MM.1S (cell line): ENCODE measurements around the gene MROH7.

ENCODE experiments used
- EZH2 ChIP-seq: fragments of 300-600 bp; sonication (generic); optimal IDR thresholded peaks from 2 replicates; pipeline ENCODE3; 2017; ENCODE audit warnings: low read depth, mild to moderate bottlenecking, antibody characterized with exemption, low read length, mixed read lengths
- TF ChIP-seq, protein P1 (sequence below): fragments of 300-600 bp; sonication (generic); IDR thresholded peaks from 2 replicates; pipeline ENCODE4 v1.5.1; 2016; ENCODE audit warnings: antibody characterized with exemption, low read length, mixed read lengths

DNA sequence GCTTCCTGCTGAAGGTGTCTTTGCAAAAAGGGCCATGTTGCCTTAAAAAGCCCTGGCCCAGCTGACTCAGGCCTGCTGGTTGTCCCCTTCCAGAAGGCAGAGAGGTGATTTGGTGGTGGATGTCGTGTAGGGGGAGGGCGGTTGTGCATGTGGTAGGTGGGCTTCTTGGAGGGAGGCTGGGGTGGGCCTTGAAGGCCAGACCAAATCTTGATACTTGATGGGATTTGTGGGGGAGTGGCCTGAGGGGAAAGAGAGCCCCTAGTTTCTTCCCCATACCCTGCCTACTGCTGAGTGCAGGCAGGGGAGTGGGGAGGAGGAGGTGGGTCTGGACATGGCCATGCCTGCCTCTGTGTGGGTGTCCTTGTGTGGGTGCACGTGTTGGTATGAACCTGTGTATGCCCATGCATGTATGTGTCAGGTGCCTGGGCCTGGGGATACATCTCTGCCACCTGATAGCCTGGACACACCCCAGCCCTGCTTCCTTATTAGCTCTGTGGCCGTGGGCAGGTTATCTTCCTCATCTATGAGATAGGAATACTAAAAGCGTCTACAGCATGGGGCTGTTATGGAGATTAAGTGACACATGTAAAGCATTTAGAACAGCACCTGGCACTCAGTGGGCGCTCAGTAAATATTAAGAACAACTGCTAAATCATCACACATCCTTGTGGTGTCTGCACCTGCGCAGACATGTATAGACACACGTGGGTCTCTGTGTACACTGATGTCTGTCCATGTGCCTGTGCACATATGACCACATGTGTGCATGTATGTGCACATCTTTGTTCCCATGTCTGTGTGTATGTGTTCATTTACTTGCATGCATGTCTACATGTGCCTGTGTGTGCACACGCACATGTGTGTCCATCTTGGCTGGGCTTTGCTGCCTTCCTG is 35.2 kb upstream of the MROH7 start:
- TF ChIP-seq, protein P1, sequence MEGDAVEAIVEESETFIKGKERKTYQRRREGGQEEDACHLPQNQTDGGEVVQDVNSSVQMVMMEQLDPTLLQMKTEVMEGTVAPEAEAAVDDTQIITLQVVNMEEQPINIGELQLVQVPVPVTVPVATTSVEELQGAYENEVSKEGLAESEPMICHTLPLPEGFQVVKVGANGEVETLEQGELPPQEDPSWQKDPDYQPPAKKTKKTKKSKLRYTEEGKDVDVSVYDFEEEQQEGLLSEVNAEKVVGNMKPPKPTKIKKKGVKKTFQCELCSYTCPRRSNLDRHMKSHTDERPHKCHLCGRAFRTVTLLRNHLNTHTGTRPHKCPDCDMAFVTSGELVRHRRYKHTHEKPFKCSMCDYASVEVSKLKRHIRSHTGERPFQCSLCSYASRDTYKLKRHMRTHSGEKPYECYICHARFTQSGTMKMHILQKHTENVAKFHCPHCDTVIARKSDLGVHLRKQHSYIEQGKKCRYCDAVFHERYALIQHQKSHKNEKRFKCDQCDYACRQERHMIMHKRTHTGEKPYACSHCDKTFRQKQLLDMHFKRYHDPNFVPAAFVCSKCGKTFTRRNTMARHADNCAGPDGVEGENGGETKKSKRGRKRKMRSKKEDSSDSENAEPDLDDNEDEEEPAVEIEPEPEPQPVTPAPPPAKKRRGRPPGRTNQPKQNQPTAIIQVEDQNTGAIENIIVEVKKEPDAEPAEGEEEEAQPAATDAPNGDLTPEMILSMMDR = no peak
- TF ChIP-seq EZH2 = no peak
